Right lobe of liver (tissue), 4 donors: ENCODE measurements around the gene MBD3L2.
"Not testable (repeated sequence)": the region's sequence is repeated elsewhere in the genome, so short reads cannot be mapped to it uniquely, and the experiment has no call there.

Experiments
- CTCF ChIP-seq, 4 donors: fragments of 200-600 bp in 3 of 4; fragments of 450-650 bp in 1 of 4; IDR thresholded peaks; one replicate each; pipeline versions ENCODE4 v1.5.1 to v1.8.0; 2016 to 2022; ENCODE audit warnings: antibody characterized with exemption in 4 of 4, mild to moderate bottlenecking in 2 of 4
- POLR2A ChIP-seq: fragments of 450-650 bp; IDR thresholded peaks from one replicate; pipeline ENCODE4 v1.6.1; 2017; ENCODE audit warnings: antibody characterized with exemption, mild to moderate bottlenecking
- donor health status: DM: no; HTN: no; CAD: no.
- donor health status: DM: no; HTN: no; CAD: no.
- donor health status: DM: no; HTN: yes; CAD: no.

GRCh38 chr19:7052896-7053295 is 3.8 kb downstream of the MBD3L2 start:
- not testable (repeated sequence) for TF ChIP-seq CTCF (IDR thresholded peaks at IDR 0.05); POLR2A
